GM18519 (cell line): Measurements from ENCODE around the gene TMEM229B.

Experiments
- ATAC-seq: cut with Tn5 transposase; IDR thresholded peaks from one replicate; pipeline ENCODE4 v1.9.1; 2021; ENCODE audit warnings: mild to moderate bottlenecking, moderate library complexity; ENCODE audit not compliant: unreplicated experiment, low FRiP score

Gene TMEM229B

GRCh38 chr14:67487937-67488893 lies at the start of gene TMEM229B:
TSS of gene TMEM229B (minus strand) at chr14:67488721. CDS start at chr14:67473923, 14,798 bp downstream.
- peak; percentile 80 for ATAC-seq

GRCh38 chr14:67537736-67538135 lies 49.2 kb upstream of the TMEM229B start:
- ATAC-seq: no peak

DNA sequence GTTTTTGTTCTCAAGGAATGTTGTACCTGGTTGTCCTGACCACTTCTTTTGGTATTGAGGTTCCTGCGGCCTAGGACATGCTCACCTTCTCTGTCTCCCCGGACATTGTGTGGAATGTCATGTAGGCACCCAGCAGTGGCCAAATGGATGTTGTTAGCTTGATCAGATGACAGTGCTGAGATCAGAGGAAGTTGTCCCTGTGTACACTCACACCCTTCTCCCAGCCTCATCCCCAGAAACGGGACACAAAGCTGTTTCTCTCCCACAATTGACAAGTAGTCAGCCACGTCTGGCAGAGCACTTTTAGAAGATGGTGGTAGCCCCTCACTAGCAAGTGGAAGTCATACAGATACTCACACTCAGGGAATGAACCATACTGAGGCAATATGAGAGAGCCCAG lies 47.6 kb upstream of the TMEM229B start:
- no peak for ATAC-seq

- no peak for ATAC-seq
Measured at GRCh38 chr14:67533754-67534085, 45.2 kb upstream of the TMEM229B start.

DNA sequence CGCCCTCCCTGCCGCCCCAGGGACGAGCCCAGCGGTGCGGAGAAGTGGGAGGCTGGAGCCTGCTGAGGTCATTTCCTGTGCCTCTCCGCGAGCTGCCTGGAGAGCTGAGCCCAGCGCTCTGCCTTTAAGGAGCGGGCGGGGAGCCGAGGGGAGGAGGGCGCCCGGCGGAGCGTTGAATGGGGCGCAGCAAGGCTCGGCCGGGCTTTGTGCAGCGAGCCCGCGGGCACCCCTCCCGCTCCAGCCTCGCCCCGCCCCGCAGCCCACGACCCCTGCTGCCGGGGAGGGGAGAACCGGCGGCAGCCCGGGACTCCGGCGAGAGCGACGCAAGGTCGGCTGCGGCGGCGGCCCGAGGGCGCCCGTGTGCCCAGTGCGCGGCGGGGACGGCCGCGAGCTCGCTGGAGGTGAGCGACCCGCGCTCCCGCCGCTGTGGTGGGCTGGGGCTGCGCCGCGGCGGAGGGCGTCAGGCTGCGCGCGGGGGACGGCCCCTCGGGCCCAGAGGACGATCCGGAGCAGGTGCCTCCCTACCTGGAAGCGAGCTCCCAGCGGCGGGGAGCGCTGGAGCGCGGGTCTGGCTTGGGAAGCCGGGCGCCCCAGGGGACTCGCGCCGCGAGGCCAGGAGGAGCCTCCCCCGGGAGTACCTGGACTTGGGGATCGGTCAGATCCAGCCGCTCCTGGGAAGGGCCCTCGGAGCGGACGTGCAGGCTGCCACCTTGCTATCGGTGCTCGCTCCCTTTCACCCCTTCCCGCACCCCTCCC lies 44.7 kb upstream of the TMEM229B start, which contains the start of gene PLEKHH1:
Gene PLEKHH1 (plus strand): TSS at position 293 of the 756 bp plus-strand sequence. CDS start 8,578 bp downstream, outside the sequence.
- ATAC-seq: no peak

DNA sequence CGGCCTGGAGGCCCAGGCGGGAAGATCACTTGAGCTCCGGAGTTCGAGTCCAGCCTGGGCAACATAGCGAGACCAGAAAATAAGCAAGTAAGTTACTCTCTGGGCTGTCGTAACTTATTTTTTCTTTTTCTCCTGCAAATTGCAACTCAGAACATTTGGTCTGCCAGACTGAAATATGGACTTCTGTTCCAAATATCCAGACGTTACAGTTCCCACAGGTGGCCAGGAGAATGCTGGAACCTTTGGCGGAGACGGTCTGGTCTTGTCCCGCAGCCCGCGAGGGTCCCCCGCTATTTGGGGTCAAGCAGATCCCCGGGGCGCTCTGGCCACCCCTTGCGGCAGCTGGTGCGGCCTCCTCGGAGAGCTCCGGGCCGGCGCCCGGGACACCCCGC lies 44.1 kb upstream of the TMEM229B start:
- no peak for ATAC-seq

DNA sequence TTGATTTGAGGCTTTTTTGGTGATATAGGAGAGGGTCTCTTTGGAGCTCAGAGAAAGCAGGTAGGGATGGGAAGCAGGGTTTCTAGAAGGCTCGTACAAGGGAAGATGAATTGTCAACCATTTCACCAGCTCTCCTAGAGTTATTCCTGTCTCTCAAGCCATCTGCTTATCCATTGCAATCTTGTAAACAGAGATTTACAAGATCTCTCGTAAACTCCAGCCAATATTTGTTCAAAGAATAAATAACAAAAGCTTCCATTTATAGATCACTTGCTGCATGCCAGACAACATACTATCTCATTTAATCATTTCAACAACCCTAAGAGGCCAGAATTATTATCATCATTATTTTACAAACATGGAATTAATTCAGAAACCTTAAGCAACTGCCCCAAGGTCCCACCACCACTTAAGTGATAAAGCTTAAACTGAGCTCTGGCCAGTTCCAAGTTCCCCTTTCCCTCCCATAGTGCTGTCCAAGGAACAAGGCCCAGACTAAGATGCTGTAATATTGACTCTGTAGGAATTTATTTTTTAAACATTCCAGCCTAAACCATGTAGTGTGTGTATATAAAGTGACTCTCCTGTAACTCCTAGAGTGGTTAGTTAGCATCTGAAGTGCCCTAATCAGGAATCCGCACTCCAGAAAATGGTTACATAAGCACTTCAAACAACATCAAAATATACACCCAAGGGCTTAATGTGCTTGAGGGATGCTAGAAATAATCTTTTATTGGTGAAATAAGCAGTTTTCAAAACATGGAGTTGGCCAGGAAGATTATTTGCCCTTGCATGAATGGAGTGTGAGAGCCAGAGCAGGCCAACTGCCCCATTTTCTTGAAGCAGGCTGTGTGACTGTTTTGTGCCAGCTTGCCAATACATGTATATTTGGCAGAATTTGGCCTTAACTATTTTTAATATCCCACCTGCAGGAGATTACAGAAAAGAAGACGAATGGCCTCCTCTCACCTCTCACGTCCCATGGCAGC lies 41.7 kb upstream of the TMEM229B start:
- no peak for ATAC-seq

- ATAC-seq: no peak
Measured at GRCh38 chr14:67528276-67528675, 39.8 kb upstream of the TMEM229B start.

GRCh38 chr14:67527756-67528155 lies 39.2 kb upstream of the TMEM229B start:
- no peak for ATAC-seq

- no peak for ATAC-seq
Measured at GRCh38 chr14:67526676-67527459, 38.3 kb upstream of the TMEM229B start.

- no peak for ATAC-seq
Measured at GRCh38 chr14:67526181-67526580, 37.7 kb upstream of the TMEM229B start.

DNA sequence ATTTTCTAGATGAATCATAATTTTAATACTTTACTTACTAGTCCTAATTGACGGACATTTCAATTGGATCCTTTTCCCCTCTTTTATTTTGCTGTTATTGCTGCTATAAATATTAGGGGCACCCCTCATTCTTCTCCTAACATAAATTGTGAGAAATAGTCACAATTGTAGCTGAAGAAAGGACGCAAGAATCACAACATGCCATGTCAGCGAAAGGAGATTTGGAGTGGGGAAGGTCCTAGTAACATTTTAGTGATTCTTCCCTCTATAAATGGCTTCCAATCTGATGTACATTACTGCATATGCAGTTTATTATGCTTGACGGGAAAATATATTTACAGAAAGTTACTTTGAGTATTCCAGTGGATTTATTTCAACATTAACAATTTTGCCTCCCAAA lies 36.9 kb upstream of the TMEM229B start:
- no peak for ATAC-seq

GRCh38 chr14:67524634-67524963 lies 36.1 kb upstream of the TMEM229B start:
- no peak for ATAC-seq

DNA sequence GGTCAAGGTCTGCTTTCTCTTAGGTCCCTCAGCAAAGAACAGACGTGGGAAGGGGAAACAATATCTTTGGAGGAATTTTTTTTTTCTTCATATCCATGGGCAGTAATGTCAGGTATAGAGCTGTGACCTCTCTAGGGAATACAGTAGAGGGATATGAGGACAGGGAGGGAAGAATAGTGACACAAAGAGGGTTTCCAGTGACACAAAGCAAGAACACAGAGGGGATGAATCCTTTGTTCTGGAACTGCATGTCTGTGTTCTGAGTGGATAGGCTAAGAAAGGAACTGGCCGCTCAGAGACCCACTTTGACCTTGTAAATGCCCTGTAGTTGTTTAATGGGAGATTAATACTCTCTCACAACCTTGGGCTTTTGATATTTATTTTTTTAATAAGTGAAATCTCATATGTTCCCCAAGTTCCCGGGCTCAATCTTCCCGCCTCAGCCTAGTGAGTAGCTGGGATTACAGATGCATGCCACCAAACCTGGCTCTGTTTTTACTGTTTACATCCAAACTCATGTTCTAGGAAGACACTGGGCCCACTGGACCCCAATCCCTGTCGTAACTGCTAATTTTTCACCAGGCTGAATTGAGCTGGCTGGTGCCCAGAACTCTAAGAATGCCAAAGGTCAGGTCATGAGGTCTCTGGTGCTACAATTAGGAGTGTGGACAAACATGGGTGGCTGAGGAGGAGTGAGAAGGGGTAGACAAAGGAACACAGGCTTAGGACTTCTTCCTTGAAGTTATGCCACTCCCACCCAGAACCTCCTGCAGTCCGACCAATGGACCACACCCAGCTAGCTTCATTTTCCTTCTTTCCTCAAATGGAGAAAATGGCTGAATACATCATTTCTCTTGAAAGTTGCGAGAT lies 35.5 kb upstream of the TMEM229B start:
- no peak for ATAC-seq

DNA sequence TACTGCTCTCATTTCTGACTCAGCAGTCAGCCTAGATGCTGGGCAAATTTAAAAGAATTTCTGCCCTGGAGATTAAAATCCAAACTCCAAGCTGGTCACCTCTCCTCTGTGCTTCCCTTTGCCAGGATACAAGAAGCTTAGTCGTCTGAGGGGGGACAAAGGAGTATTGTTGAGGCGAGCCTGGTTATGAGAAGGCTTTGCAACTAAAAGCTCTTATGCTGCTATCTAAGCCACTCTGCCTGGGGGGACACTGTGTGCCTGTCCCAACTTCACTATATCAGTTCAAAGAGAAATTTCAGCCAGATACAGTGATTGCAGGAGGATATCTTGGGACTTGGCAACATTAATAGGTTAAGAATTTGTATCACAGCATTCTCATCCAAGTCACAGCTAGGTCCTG lies 33.7 kb upstream of the TMEM229B start:
- ATAC-seq: no peak

DNA sequence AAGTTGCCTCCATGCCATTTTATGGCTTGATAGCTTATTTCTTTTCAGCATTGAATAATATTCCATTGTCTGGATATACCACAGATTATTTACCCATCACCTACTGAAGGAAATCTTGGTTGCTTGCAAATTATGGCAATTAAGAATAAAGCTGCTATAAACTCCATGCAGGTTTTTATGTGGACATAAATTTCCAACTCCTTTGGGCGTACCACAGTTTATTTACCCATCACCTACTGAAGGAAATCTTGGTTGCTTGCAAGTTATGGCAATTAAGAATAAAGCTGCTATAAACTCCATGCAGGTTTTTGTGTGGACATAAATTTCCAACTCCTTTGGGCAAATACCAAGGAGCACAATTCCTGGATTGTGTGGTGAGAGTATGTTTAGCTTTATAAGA lies 32.0 kb upstream of the TMEM229B start:
- ATAC-seq: no peak

DNA sequence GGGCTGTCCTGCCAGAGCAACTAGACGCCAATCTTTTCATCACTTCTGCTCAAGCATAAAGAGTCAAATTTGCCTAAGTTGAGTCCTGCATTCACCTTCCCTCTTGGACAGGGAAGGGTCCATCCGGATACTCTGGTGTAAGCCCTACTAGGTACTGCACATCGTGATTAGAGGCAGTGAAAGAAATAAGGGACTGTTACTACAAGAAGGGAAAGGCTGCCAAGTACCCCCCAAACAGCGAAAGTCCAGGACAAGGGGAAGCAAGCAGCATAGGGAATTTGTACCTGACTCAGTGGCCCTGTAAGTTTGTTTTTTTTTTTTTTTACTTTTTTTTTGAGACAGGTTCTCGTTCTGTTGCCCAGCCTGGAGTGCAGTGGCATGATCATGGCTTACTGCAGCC lies 30.9 kb upstream of the TMEM229B start:
- ATAC-seq: no peak

DNA sequence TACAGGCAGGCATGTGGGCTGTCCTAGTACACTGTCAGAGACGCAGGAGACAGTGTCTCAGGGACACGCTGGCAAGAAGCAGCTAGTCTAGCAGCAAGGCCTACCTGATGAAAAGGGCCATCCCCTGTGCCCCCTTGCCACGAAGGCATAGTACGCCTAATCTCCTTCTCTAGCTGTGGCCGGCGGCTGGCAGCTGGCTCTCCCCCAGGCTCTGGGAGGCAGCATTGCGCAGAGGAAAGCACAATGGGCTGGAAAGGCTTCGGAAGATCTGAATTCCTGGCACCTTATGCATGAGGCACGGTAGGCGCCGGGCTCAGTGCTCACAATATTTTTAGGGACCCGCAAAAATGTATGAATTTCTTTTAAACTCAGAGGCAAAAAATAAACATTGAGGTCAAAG lies 28.6 kb upstream of the TMEM229B start:
- no peak for ATAC-seq

- ATAC-seq: no peak
Measured at GRCh38 chr14:67516676-67517075, 28.2 kb upstream of the TMEM229B start.
